GM12892 (cell line): ENCODE data around the gene GLT6D1. TPM values are rescaled to one million over a fixed set of nuclear protein-coding genes. Genes with fewer than 3 reads are reported as not detected.
"Not testable (repeated sequence)": the region's sequence is repeated elsewhere in the genome, so short reads cannot be mapped to it uniquely, and the experiment has no call there.

Source experiments
- DNase-seq: peaks from one replicate; pipeline ENCODE4 v3.0.0; 2011; ENCODE audit not compliant: insufficient read length
- FAIRE-seq: peaks from 2 replicates; lab custom pipeline; 2011; peaks lifted over from hg19 to GRCh38; lab: Jason Lieb, UNC
- POLR2A ChIP-seq: IDR thresholded peaks from 2 replicates; pipeline ENCODE4 v1.6.1; 2011; ENCODE audit warnings: low read depth, low read length, control low read depth
- POLR2AphosphoS5 ChIP-seq: IDR thresholded peaks from 2 replicates; pipeline ENCODE4 v1.6.1; 2011; ENCODE audit warnings: low read depth, low read length, control low read depth
- TAF1 ChIP-seq: IDR thresholded peaks from 2 replicates; pipeline ENCODE4 v1.6.1; 2011; ENCODE audit warnings: low read depth, mild to moderate bottlenecking, control low read depth, low read length, borderline replicate concordance
- polyA plus RNA-seq: library from polyadenylated mRNA; unstranded; fragments of >200 nt; gene quantifications from one replicate; pipeline ENCODE4 v1.2.1, GENCODE V29; 2012; ENCODE audit warnings: missing spikeins, inconsistent platforms; ENCODE audit not compliant: missing spikeins

GLT6D1 gene
- not detected for polyA plus RNA-seq

- no peak for DNase-seq
- no peak for FAIRE-seq
- TF ChIP-seq POLR2A (no peak), POLR2AphosphoS5 (no peak), TAF1 (no peak)
These were observed at the start of gene GLT6D1 for GRCh38 chr9:135639196-135639595. TSS of gene GLT6D1 (minus strand) at chr9:135639540. CDS start at chr9:135639187, 353 bp downstream.

GRCh38 chr9:135689011-135689410 is 49.7 kb upstream of the GLT6D1 start:
- DNase-seq (no peak), FAIRE-seq (no peak)
- no peak for TF ChIP-seq TAF1
- TF ChIP-seq POLR2AphosphoS5: no peak
- no peak for TF ChIP-seq POLR2A

GRCh38 chr9:135687216-135687615 is 47.9 kb upstream of the GLT6D1 start:
- no peak for DNase-seq
- no peak for TF ChIP-seq POLR2A
- no peak for TF ChIP-seq POLR2AphosphoS5
- no peak for TF ChIP-seq TAF1
- no peak for FAIRE-seq

- no peak for FAIRE-seq
- no peak for DNase-seq
- no peak for TF ChIP-seq POLR2A
These were observed 45.4 kb upstream of the GLT6D1 start for GRCh38 chr9:135684691-135685090.

GRCh38 chr9:135683401-135684034 is 44.2 kb upstream of the GLT6D1 start:
- TF ChIP-seq POLR2AphosphoS5 (no peak), POLR2A (no peak), TAF1 (no peak)
- DNase-seq: no peak
- no peak for FAIRE-seq

GRCh38 chr9:135681161-135681560 is 41.8 kb upstream of the GLT6D1 start:
- FAIRE-seq (no peak), DNase-seq (no peak)
- no peak for TF ChIP-seq POLR2A

- DNase-seq (no peak), FAIRE-seq (no peak)
- TF ChIP-seq TAF1 (no peak), POLR2AphosphoS5 (no peak), POLR2A (no peak)
These were observed 40.7 kb upstream of the GLT6D1 start for GRCh38 chr9:135680056-135680455.

- no peak for TF ChIP-seq POLR2AphosphoS5
- DNase-seq (no peak), FAIRE-seq (no peak)
These were observed 39.1 kb upstream of the GLT6D1 start for GRCh38 chr9:135678236-135679017.

- TF ChIP-seq POLR2A (no peak), TAF1 (no peak), POLR2AphosphoS5 (no peak)
- no peak for DNase-seq
- FAIRE-seq: no peak
These were observed 38.4 kb upstream of the GLT6D1 start for GRCh38 chr9:135677641-135678168.

GRCh38 chr9:135676891-135677290 is 37.6 kb upstream of the GLT6D1 start:
- FAIRE-seq (no peak), DNase-seq (no peak)
- TF ChIP-seq POLR2A (no peak), POLR2AphosphoS5 (no peak)

- DNase-seq (no peak), FAIRE-seq (no peak)
- no peak for TF ChIP-seq POLR2AphosphoS5
- no peak for TF ChIP-seq TAF1
These were observed 35.6 kb upstream of the GLT6D1 start for GRCh38 chr9:135674977-135675376.

- FAIRE-seq (no peak), DNase-seq (no peak)
- TF ChIP-seq POLR2A: no peak
- TF ChIP-seq TAF1: no peak
- TF ChIP-seq POLR2AphosphoS5: no peak
These were observed 34.6 kb upstream of the GLT6D1 start for GRCh38 chr9:135673941-135674340.

GRCh38 chr9:135672786-135673185 is 33.4 kb upstream of the GLT6D1 start:
- FAIRE-seq, DNase-seq: not testable (repeated sequence)
